ENCODE results near the gene JPH3.

The JPH3 gene

DNA sequence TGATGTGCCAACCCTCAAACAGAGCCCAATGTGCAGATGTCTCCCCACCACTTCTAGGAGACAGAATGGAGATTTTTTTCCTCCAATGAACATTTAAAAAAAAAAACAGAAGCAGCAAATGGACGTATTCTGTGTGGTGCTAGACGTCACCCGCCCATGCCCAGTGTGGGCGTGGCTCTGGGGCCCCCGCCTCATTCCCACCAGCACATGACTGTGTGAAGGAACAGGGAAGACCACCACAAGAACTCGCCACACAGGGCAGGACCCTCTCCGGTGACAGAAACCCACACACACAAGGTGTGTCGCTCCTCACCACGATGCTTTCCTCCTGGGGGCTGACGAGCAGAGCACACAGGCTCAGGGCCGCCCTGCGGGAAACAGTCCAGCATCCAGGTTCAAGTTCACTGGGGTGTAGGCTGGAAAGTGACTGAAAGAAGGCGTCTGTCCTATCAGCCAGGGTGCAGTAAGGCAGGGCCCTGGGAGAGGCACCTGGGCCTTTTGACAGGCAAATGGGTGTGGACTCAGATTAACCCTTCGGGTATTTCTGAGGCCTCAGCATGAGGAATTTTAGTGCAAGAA lies 110.0 kb downstream of the JPH3 start:
- H4K20me1 ChIP-seq (ENCODE audit: control insufficient read depth, insufficient read depth, low read depth, low read length), result no peaks in the 10 kb centered on the region
- peaks cover 75% of the 10 kb centered on the region for H3K79me2 ChIP-seq (ENCODE audit: control insufficient read depth, low read length)
- peaks cover 77% of the 10 kb centered on the region for H3K4me1 ChIP-seq (ENCODE audit: control insufficient read depth, low read length)
- peaks cover 17% of the 10 kb centered on the region for H3F3A ChIP-seq (ENCODE audit: control insufficient read depth, insufficient read depth)
- TF ChIP-seq, protein P1, sequence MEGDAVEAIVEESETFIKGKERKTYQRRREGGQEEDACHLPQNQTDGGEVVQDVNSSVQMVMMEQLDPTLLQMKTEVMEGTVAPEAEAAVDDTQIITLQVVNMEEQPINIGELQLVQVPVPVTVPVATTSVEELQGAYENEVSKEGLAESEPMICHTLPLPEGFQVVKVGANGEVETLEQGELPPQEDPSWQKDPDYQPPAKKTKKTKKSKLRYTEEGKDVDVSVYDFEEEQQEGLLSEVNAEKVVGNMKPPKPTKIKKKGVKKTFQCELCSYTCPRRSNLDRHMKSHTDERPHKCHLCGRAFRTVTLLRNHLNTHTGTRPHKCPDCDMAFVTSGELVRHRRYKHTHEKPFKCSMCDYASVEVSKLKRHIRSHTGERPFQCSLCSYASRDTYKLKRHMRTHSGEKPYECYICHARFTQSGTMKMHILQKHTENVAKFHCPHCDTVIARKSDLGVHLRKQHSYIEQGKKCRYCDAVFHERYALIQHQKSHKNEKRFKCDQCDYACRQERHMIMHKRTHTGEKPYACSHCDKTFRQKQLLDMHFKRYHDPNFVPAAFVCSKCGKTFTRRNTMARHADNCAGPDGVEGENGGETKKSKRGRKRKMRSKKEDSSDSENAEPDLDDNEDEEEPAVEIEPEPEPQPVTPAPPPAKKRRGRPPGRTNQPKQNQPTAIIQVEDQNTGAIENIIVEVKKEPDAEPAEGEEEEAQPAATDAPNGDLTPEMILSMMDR (IDR thresholded peaks at IDR 0.05; ENCODE audit: low read depth, low read length, poor library complexity, severe bottlenecking), result no peak
- no peak for TF ChIP-seq EZH2phosphoT487 (IDR thresholded peaks at IDR 0.05; ENCODE audit: borderline replicate concordance, low read length)
- no peaks in the 10 kb centered on the region for H3K9me2 ChIP-seq (replicated peaks; ENCODE audit: control insufficient read depth, low read length)
- no peaks in the 10 kb centered on the region for H3K9me3 ChIP-seq (ENCODE audit: control insufficient read depth, insufficient read depth, low read length)
- no peaks in the 10 kb centered on the region for H3K27me3 ChIP-seq (ENCODE audit: control insufficient read depth, low read length)
- peak overlapping the region; percentile 73 for H3K4me2 ChIP-seq (ENCODE audit: low read length)
- H3K27ac ChIP-seq (ENCODE audit: low read depth, low read length), result peak overlapping the region; percentile 93
- H3K36me3 ChIP-seq (ENCODE audit: control insufficient read depth, low read length), result peaks cover 94% of the 10 kb centered on the region
- H3K4me3 ChIP-seq (ENCODE audit: low read length), result peak overlapping the region; percentile 50

DNA sequence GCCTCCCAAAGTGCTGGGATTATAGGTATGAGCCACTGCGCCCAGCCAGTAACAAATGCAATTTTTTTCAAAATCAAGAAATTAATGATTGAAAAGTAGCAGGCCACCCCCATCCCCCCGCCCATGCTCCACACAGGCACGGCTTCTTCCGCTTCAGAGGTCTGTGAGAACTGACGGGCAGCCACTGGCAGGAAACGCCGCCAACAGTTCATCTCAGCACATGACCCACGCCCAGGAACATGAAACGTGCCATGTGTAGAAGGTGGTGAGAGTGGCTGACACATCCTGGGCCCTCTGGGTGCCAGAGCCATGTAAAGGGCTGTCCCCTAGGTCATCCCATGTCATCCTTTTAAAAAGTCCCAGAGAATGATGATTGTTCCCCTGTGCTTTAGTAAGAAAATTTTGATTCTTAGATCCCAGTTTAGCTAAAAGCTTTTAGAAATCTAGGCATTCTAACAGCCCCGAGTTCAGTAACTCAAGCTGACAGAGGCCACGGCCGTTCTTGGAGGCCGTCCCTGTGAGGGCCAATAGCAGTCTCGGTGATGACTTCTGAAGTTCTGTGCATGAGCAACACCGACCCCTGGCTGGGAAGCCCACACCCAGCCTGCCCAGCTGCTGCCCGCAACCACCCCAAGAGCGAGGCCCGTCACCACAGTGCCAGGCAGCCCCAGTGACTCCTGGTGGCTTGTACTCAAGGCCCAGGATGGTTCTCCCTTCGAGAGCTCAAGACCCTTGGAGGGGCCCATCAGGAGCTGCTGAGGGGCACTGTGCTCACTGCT lies 111.3 kb downstream of the JPH3 start:
- Histone ChIP-seq H3F3A (ENCODE audit: control insufficient read depth, insufficient read depth) (peaks cover 21% of the 10 kb centered on the region), H3K4me1 (ENCODE audit: control insufficient read depth, low read length) (peaks cover 77% of the 10 kb centered on the region), H3K79me2 (ENCODE audit: control insufficient read depth, low read length) (peaks cover 69% of the 10 kb centered on the region), H3K9me3 (ENCODE audit: control insufficient read depth, insufficient read depth, low read length) (no peaks in the 10 kb centered on the region), H3K27ac (ENCODE audit: low read depth, low read length) (peak overlapping the region; percentile 93), H3K27me3 (ENCODE audit: control insufficient read depth, low read length) (no peaks in the 10 kb centered on the region), H3K4me2 (ENCODE audit: low read length) (peak overlapping the region; percentile 73), H3K36me3 (ENCODE audit: control insufficient read depth, low read length) (peaks cover 88% of the 10 kb centered on the region), H4K20me1 (ENCODE audit: control insufficient read depth, insufficient read depth, low read depth, low read length) (no peaks in the 10 kb centered on the region), H3K4me3 (ENCODE audit: low read length) (peak overlapping the region; percentile 58), H3K9me2 (replicated peaks; ENCODE audit: control insufficient read depth, low read length) (no peaks in the 10 kb centered on the region)
- TF ChIP-seq, protein P1 (IDR thresholded peaks at IDR 0.05; ENCODE audit: low read depth, low read length, poor library complexity, severe bottlenecking), result no peak
- TF ChIP-seq EZH2phosphoT487 (IDR thresholded peaks at IDR 0.05; ENCODE audit: borderline replicate concordance, low read length), result no peak

DNA sequence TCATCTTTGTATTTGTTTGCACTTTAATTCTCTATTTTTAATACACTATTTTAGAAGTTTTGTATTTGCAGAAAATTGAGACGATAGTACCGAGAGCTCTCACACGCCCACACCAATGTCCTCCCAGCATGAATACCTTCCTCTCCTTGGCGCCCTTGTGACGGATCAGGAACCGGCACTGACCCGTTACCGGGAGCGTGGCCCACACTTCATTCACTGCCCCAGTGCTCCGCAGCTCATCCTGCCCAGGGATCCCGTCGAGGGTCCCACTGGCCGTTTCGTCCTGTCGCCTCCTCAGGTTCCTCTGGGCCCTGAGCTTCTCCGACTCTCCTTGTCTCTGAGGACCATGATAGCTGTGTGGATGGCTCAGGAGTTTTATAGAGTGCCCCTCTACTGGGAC lies 112.9 kb downstream of the JPH3 start:
- H3K27ac ChIP-seq (ENCODE audit: low read depth, low read length), result peak overlapping the region; percentile 93
- no peak for TF ChIP-seq EZH2phosphoT487 (IDR thresholded peaks at IDR 0.05; ENCODE audit: borderline replicate concordance, low read length)
- TF ChIP-seq, protein P1 (IDR thresholded peaks at IDR 0.05; ENCODE audit: low read depth, low read length, poor library complexity, severe bottlenecking), result no peak
- H3F3A ChIP-seq (ENCODE audit: control insufficient read depth, insufficient read depth), result peaks cover 21% of the 10 kb centered on the region
- H3K4me3 ChIP-seq (ENCODE audit: low read length), result no peak overlapping the region
- H3K27me3 ChIP-seq (ENCODE audit: control insufficient read depth, low read length), result no peaks in the 10 kb centered on the region
- peaks cover 89% of the 10 kb centered on the region for H3K4me1 ChIP-seq (ENCODE audit: control insufficient read depth, low read length)
- no peaks in the 10 kb centered on the region for H3K9me3 ChIP-seq (ENCODE audit: control insufficient read depth, insufficient read depth, low read length)
- H3K4me2 ChIP-seq (ENCODE audit: low read length), result no peak overlapping the region
- H3K79me2 ChIP-seq (ENCODE audit: control insufficient read depth, low read length), result peaks cover 67% of the 10 kb centered on the region
- H3K36me3 ChIP-seq (ENCODE audit: control insufficient read depth, low read length), result peaks cover 86% of the 10 kb centered on the region
- no peaks in the 10 kb centered on the region for H4K20me1 ChIP-seq (ENCODE audit: control insufficient read depth, insufficient read depth, low read depth, low read length)
- H3K9me2 ChIP-seq (replicated peaks; ENCODE audit: control insufficient read depth, low read length), result no peaks in the 10 kb centered on the region

Measured in DOHH2 (cell line).